NCI-H460 (cell line): Measurements from ENCODE around the gene ZFHX3. TPM values are rescaled to one million over a fixed set of nuclear protein-coding genes. Genes with fewer than 3 reads are reported as not detected.

Experiments
- DNase-seq: peaks from one replicate; pipeline ENCODE4 v3.0.0-alpha.2; 2016; ENCODE audit warnings: low read depth; ENCODE audit errors: extremely low read depth
- total RNA-seq: library from RNA; depleted of rRNA; stranded (reverse); fragments of >200 nt; shearing (Covaris generic); gene quantifications from 2 replicates; pipeline ENCODE4 v1.2.3, GENCODE V29; 2014

The ZFHX3 gene
- total RNA-seq, 1 experiment from 2014 or later: 5.5 TPM

DNA sequence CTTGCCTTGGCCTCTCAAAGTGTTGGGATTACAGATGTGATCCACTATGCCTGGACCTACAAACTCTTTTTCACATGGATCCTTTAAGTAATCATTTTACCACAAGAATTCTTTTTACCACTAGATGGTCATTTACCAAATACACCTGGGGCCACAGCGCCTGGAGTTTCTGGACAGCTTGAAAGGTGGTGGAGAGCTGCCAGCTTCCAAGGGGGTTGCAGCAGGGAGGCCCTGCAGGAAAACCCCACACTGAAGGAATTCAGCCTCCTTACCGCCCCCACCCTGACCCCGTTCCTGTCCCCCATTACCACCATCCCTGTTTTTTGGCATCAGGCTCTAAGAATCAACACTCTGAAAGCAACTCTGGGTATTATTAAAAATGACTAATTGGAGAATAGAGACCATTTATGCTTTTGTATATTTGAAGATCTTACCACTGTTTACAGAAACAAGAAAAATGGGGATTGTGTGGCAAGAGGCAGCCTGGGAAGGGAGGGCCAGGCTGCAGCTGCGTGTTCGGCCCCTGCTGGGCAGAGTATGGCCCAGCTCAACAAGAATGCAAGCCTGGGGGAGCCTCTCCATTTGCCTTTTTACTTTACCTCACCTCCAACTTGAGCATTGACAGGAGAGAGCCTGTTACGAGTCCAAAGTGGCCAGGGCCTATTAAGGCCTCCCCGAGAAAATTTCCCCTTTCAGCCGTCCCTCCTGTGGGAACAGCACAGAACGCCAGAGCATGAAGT is 209.9 kb downstream of the ZFHX3 start:
- DNase-seq: no peak

DNA sequence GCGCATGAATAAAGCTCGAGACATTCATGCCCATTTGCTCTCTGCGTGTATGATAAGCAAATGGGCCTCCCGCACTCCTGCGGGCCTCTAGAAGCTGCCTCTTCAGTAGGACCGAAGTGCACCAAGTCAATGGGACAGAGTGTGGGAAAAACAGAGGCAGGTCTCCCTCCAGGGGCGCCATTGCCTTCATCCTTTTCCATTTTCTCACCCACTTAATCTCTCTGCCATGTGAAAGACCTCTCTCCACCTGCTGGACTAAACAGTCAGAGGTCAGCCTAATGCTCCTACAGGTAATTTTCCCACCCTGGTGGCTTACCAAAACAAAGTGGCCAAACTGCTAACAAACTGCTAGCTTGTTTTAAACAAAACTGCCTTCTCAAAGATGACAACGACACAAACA is 210.9 kb downstream of the ZFHX3 start:
- DNase-seq: no peak

DNA sequence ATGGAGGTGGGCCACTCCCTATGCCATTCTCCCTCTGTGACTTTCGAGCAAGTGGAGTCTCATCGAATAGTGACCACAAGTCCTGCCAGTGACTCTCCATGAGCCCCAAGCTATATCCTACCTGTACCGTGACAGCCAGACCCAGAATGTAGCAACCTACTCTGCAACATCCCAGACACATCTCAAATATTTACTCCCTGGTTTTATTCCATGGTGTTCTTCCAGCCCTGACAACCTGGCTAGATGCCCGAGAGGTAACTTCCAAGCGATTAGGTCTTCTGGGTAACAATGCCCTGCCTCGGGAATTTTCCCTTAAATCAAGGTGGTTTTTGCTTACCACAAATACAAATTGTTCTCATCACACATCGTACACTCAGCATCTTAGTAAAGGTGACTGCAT is 211.7 kb downstream of the ZFHX3 start:
- DNase-seq: no peak

DNA sequence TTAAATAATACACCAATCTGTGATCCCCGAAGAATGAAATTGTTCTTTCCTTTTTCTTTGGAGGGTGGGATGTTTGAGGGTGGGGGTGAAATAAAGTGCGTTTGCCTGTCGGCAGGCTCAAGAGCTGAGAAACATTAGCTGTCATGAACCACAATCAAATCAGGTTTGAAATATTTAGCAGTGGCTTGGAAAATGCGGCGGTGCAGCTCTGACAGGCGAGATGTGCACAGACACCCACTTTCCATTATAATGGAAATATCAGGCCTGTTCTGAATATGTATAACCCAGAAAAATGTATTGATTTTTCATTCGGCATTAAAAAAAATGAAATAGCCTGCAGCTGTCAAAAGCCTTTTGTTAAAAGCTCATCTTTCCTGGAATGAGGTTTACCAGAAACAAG is 212.8 kb downstream of the ZFHX3 start:
- DNase-seq: no peak

DNA sequence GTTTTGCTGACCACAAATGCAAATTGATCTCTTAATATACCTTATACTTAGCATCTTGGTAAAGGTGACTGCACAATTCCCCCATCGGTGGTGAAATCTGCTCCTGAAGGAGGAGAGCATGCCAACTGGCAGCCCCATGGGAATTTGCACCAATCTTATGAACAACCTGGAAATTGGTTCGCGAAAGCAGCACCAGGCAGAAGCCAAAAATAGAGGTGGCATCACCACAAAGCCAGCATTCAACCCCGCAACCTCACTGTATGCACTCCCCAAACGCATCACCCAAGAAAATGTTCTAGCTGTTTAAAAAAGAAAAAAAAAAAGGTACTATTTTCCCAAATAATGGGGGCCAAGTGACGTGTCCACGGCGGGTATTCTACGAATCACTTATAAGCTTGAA is 213.4 kb downstream of the ZFHX3 start:
- DNase-seq: no peak

DNA sequence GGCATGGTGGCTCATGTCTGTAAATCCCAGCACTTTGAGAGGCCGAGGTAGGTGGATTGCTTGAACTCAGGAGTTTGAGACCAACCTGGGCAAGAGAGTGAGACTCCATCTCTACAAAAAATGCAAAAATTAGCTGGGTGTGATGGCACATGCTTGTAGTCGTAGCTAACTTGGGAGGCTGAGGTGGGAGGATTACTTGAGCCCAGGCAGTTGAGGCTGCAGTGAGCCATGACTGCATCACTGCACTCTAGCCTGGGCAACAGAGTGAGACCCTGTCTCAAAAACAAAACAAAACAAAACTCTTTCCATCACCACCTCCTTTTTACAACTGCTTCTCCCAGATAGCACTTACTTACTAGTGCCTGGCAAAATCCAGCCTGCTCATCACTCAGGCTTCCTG is 214.0 kb downstream of the ZFHX3 start:
- DNase-seq: no peak

DNA sequence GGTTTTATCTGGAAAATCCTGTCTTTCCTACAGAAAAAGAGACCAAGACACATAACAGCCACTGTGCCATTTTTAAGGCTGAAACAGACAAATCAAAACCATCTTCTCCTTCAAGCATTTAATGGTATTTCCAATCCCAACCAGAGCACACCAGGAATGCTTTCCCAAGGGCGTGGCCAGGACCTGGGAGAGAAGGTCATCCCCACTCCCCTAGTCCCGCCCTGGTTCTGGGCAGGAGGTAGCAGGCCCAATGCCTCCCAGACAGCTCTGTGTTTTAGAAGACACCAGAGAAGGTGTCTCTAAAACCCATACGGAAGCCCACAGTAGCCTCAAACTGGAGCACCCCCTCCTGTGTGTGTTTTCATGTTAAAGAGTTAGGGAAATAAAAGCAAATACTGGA is 214.4 kb downstream of the ZFHX3 start:
- DNase-seq: no peak

DNA sequence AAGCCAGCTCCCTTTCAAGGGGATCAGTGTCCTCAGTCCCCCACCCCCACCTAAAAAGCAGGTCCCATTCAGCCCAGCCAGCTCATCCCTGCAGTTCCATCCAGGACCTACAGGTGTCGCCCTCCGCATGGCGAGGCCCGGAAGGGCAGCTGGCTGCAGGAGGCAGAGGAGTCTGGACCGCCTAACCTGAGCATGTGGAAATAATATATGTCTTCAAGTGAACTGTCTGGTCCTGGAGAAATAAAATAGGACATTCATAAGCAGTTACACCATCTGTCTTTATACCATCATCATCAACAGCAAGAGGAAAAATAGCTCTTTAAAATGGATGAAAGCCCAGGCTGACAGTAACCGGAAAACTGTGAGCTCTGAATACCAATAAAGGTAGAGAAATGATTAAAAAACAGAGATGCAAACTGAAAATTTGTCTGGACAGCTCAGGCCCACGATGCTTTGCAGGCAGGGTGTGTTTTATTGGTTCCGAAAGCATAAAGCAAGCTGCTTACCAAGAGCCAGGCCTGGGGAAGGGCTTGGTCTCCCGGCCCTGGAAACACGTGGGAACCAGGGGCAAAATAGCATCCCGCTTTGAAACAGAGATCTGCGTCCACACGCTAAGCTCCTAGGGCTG is 215.2 kb downstream of the ZFHX3 start:
- peak; percentile 68 for DNase-seq

DNA sequence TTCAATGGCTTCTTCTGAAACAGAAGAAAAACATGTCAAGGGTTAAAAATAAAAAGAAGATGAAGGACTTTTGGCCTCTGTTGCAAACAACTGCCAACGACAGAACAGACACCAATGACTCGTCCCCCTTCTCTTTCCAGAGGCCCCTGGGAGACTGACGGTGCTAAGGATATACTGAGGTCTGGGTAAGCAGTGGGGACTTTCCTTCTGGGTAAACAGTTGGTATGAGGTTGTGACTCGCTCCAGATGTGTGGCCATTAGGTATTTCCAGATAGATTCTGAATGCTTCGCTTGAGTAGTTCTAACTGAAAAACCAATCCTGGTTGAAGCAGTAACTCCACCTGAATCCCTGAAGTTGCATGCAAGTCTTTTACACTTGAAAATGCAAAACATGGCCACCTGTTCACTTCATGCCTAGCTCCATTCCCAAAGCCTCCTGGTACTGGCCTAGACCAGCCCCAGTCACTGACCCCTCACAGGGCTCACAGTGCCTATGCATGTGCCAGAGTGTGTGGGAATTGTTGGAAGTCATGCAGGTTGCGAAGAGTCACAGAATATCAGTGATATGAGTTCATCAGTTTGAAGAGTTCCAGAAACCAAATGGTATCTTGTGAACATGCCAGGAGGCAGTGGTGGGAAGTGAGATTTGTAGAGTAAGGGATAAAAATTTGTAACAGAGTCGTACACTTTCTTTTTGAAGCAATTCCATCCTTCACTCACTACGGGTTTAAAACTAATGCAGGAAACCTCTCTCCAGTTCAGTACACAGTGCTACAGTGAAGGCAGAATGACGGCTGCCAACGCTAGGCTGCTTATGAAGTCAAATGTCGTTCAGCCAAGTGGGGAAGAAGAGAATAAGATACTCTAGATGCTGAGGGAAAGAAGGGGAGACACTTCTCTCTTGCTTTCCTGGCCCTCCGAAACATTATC is 217.8 kb downstream of the ZFHX3 start:
- DNase-seq: no peak

DNA sequence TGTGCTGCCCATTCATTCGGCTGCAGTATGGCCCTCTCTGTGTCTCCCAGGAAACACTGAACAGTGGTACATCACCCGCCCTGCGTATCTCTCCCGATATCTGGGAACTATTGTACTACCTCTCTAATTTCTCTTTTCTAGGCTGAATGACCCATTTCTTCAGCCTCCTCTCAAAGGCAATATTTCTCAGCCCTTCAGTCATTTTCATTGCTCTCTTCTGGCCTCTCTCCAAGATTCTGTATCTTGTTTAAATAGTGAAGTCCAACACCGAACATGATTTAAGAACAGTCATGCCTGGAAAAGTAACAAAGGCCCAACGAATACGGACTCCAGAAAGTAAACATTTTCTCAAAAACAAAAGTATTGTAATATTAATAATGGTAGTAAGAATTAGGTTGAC is 220.1 kb downstream of the ZFHX3 start:
- no peak for DNase-seq

DNA sequence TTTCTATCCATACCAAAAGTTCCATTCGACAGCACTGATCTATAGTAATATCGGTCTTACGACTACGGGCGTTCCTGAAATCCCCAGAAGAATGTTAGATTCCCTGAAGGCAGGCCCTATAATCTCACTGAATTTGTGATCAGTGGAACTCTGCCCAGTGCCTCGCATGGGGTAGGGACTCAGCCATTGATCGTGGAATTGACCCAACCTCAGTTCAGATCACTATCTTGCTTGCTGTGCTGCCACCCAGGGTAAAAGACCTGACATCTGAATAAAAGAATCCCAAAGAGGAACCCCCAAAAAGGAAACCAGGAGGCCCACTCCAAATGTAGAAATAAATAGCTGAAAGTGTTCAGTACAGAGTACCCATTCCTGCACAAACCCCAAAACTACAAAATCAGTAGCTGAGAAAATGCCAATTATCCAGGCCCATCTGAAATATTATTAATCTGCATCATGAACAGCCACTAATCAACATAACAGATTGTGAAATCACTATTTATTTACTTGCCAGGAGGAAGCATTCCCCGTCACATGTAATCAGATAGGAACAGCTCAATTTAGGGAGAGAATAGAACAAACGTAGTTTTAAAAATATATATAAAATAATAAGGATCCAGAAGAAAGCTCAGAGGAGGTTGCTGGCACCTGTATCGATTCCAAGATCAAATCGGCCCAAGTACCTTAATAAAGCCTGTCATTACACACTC is 221.9 kb downstream of the ZFHX3 start:
- DNase-seq: no peak

DNA sequence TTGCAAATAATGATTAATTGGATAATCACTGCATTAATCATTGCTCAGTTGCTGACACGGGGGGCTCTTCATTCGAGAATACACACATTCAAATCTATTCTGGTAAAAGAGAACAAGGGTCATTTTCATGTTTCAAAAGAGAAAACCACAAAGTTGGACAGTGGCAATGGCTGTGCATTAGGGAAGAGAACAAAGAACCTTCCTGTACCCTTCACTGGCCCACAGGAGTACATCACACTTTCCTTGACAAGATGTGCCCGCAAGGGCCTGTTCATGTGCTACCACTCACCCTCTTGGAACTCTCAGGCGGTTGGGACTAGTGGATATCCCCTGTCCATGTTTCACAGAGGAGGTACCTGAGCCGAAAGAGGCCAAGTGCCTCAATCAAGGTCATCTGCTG is 223.2 kb downstream of the ZFHX3 start:
- no peak for DNase-seq

DNA sequence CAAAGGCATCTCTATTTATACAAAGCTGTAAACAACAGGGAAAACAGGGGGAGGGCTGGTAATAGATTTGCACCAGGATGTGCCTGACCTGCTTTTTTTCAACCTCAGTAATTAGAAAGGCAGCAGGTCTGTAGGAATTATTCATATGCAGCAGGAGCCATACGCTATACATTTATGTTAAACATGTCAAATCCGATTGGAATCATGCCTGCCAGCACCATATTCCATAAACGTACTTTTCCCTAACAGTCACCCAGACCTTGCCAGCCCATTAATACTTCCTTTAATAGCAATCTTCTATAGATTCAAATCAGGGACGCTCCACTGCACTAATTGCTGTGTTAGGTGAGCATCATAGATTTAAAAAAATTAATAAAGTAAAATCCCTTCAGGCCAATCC is 223.9 kb downstream of the ZFHX3 start:
- no peak for DNase-seq

DNA sequence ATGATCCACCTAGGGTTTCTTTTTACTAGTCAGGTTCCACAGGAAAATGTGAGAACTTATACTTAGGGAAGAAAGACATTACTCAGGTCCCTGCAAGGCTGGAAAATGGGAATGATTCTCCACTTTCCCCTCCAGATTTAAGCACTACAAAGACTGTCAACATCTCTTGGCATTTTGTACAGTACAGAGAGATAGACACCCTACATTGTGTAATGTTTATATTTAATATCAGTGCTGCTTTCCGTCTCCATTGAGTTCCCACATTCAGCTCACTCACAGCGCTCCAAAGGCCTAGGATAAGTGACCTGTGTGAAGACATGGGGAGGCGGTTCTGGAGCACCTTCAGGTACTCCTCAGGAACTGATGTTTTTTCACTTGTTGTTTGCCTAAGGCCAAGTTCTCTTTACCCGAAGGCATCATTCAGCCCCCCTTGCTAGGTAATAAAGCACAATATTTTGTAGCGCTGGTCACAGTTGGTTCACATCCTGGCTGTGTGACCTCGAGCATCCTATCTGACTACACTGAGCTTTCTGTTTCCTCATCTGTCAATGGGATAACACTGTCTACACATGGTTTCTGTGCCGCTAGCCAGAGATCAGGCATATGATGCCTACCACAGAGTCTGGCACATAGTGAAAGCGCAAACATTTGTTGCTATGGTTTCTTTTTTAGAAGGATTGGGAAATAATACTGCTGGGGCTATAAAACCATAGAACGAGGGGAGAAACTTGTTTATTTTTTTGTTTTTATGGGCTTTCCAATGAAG is 226.6 kb downstream of the ZFHX3 start:
- DNase-seq: no peak

DNA sequence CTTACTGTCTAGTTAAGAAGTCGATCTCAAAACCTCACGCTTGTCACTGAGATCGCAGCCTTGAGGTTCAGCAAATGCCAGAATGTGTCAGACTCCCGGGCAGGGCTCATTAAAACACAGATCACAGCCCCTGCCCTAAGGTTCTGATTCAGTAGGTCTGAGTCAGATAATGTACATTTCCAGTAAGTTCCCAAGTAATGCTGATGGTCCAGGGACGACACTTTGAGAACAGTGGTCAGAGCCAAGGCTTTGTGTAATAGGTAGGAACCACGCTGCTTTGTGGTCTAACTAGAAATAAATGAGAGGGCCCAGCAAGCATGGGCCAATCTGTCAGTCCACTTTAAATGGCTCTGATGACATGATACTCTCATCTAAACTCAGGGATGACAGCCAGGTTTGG is 228.6 kb downstream of the ZFHX3 start:
- no peak for DNase-seq

DNA sequence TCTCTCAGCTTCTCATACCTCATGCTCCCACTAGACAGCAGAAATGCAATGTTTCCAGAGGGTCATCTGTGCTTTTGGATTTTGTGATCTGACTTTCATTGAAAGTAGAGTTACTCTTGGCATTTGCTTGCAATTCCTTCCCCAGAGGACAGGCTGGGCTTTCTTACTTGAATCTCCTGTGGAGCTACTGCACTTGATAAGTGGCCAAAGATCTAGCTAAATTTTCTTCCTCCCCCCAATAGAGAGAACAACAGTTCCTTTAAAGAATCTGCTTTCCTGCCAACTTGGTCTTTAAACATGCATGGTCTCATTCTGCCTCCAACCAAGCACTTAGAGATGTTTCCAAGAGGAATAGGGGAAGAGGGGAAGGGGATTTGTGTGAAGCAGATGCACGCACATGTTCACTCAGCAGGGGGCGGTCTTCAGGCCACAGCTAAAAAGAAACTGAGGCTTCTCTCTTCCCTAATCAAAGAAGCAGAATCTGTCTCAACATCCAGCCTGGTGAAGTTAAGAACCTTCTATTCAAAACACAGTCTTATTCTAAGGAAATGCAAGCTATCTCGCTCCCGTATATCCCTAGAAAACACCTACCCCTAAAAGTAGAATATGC is 229.6 kb downstream of the ZFHX3 start:
- no peak for DNase-seq

DNA sequence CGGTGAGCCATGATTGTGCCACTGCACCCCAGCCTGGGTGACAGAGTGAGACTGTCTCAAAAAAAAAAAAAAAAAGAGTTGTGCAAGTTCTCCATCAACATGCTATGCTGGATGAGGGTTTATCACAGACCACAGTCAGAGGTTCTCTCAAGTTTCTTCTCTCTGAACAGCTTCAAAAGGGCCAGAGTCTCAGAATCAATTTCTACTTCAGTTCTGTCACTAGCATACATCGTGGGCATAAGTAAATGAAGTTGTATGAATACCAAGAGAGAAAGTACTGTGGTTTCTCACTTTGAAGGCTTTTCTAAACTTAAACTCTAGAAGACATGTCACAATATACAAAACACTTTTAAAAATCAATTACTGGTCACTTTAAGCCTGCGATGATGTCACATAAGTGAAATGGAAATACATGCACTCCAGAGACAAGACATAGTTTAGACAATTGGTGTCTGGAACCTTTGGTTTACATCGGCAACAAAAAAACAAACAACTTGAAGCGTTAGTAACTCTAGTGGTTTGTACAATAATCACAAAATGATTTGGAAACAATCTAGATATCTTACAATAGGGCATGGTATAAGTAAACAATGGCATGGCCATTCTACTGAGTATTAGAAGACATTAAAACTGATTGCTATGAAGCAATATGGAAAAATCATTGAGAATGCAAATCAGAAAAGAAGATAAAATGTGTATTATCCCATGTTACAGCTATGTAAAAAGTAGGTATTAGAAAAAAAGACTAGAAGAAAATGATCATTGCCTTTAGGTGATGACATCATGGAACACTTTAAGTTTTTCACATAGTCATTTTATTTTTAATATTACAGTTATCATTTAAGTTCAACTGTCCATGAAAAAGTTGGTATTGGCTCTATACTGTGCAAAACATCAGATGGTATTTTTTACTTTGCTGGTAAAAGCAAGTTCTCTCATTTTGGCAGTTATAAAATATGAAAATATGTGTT is 232.3 kb downstream of the ZFHX3 start:
- DNase-seq: no peak

DNA sequence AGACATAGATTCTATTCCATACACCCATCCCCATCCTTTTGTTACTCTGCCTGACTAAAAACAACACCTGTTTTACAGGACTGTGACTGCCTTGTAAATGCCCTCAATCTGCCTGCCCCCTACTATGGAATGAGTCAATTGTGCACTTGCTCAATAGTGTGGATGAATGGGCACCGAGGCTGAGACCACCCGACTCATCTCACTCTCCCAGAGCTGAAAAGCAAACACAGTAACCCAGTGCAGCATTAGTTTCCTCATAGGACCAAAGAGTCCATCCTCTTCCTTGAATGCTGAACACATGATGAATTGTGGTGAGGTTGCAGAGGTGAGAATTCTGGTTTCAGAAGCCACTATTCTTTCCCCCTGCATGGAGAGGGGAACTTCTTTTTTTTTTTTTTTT is 233.7 kb downstream of the ZFHX3 start:
- no peak for DNase-seq

DNA sequence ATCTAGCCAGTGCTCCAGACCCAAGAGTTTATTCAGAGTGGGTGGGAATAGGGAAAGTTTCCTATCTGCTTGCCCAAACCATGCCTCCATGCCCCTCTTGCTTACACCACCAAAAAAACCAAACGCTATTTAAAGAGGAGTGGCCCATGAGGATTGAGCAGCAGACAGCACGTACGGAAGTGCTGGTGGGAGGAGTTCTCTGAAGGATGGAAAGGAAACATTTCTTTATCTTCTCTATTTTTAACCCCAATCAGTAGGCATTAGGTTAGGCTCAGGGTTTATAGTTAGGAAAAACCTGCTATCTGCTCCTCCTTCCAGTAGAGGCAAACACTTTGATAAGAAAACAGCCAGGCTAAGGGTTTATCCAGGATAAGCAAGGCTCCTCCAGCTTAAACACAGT is 235.3 kb downstream of the ZFHX3 start:
- no peak for DNase-seq
